HCT116 (cell line): ENCODE data around the gene DPY19L3. TPM values are rescaled to one million over a fixed set of nuclear protein-coding genes. Genes with fewer than 3 reads are reported as not detected.

Source experiments
- ATAC-seq: fragments of 200-7000 bp; cut with Tn5 transposase; 2 replicates; pipeline ENCODE4 v1.9.1; 2020; ENCODE audit warnings: mild to moderate bottlenecking, moderate library complexity
- BruUV-seq: library from RNA; stranded (reverse); fragments of 400-500 nt; replicated peaks from 2 replicates; lab custom pipeline; 2021; lab: Mats Ljungman, UMichigan
- CTCF ChIA-PET: fragments of 300-600 bp; sonication (Branson Sonifier 250); formaldehyde crosslinking; loops from one replicate; lab custom pipeline; 2021; ENCODE audit warnings: antibody characterized with exemption; lab: Charles Lee
- POLR2A ChIA-PET: fragments of 300-600, 350-600 bp; sonication (Branson Sonifier 250); formaldehyde crosslinking; loops from one replicate; lab custom pipeline; 2021; ENCODE audit warnings: antibody characterized with exemption; lab: Charles Lee
- RAD21 ChIA-PET, 2 experiments: fragments of 300-600 bp; sonication (Branson Sonifier 250); formaldehyde crosslinking; loops; one replicate each; lab custom pipeline; 2023; ENCODE audit warnings: low total read pairs in 2 of 2; ENCODE audit not compliant: uncharacterized antibody in 2 of 2, unreplicated experiment in 2 of 2, low non-redundant PET in 1 of 2; lab: Charles Lee
- DNase-seq: peaks from one replicate; pipeline ENCODE4 v3.0.0-alpha.2; 2010; ENCODE audit warnings: low read depth, low spot score
- H2AFZ ChIP-seq: fragments of 200-600 bp; shearing (Covaris generic), sonication (generic); 2 replicates; pipeline ENCODE4 v1.6.1; 2017; ENCODE audit warnings: low read depth, mixed run types, mixed read lengths, antibody characterized with exemption, low read length; ENCODE audit not compliant: poor library complexity, severe bottlenecking
- H3K27ac ChIP-seq: 2 replicates; pipeline ENCODE4 v1.5.1; 2012; ENCODE audit warnings: low read depth, low read length
- H3K27me3 ChIP-seq: fragments of 200-600 bp; sonication (generic); 2 replicates; pipeline ENCODE4 v1.6.1; 2016; ENCODE audit warnings: mixed run types, low read length, mixed read lengths; ENCODE audit not compliant: insufficient read depth
- H3K36me3 ChIP-seq, 2 experiments: fragments of 200-500 bp in 1 of 2; fragments of 200-600 bp in 1 of 2; sonication (Bioruptor generic) in 1 of 2; sonication (generic) in 1 of 2; 2 replicates each; pipeline versions ENCODE4 v1.5.1 to v1.6.1; 2014 to 2016; ENCODE audit warnings: low read length in 2 of 2, inconsistent platforms in 1 of 2, mixed read lengths in 1 of 2, mixed run types in 1 of 2; ENCODE audit not compliant: insufficient read depth in 2 of 2, control insufficient read depth in 1 of 2
- H3K4me1 ChIP-seq, 2 experiments: fragments of 200-600 bp in 1 of 2; sonication (generic) in 1 of 2; 2 replicates each; pipeline versions ENCODE4 v1.5.1 to v1.6.1; 2012 to 2017; ENCODE audit warnings: low read length in 2 of 2, inconsistent platforms in 1 of 2, mild to moderate bottlenecking in 1 of 2, mixed read lengths in 1 of 2, mixed run types in 1 of 2, moderate library complexity in 1 of 2; ENCODE audit not compliant: insufficient read depth in 2 of 2, control insufficient read depth in 1 of 2
- H3K4me2 ChIP-seq: fragments of 200-600 bp; sonication (generic); 2 replicates; pipeline ENCODE4 v1.6.1; 2017; ENCODE audit warnings: mixed run types, low read length, mixed read lengths
- H3K4me3 ChIP-seq, 2 experiments: fragments of 200-600 bp in 1 of 2; sonication (generic) in 1 of 2; replicated peaks in 1 of 2; 2 replicates each; pipeline ENCODE4 v1.5.1; 2011 to 2016; ENCODE audit warnings: low read length in 2 of 2, control low read depth in 1 of 2, low read depth in 1 of 2, mild to moderate bottlenecking in 1 of 2, mixed read lengths in 1 of 2, mixed run types in 1 of 2
- H3K79me2 ChIP-seq: fragments of 200-600 bp; sonication (generic); 2 replicates; pipeline ENCODE4 v1.6.1; 2017; ENCODE audit warnings: mild to moderate bottlenecking, mixed run types, low read length, moderate library complexity, mixed read lengths; ENCODE audit not compliant: insufficient read depth
- H3K9ac ChIP-seq: fragments of 200-600 bp; sonication (generic); 2 replicates; pipeline ENCODE4 v1.6.1; 2016; ENCODE audit warnings: low read length, mixed read lengths
- H3K9me2 ChIP-seq: fragments of 200-600 bp; sonication (generic), shearing (Covaris generic); 2 replicates; pipeline ENCODE4 v1.6.1; 2017; ENCODE audit warnings: mixed run types, mild to moderate bottlenecking, moderate library complexity; ENCODE audit not compliant: insufficient read depth
- H3K9me3 ChIP-seq, 2 experiments: fragments of 200-500 bp in 1 of 2; fragments of 200-600 bp in 1 of 2; sonication (Bioruptor generic) in 1 of 2; sonication (generic) in 1 of 2; 2 replicates each; pipeline ENCODE4 v1.6.1; 2014 to 2017; ENCODE audit warnings: low read length in 2 of 2, mixed read lengths in 2 of 2, inconsistent platforms in 1 of 2, low read depth in 1 of 2, mild to moderate bottlenecking in 1 of 2, mixed run types in 1 of 2, moderate library complexity in 1 of 2; ENCODE audit not compliant: control insufficient read depth in 1 of 2, insufficient read depth in 1 of 2
- H4K20me1 ChIP-seq: fragments of 200-600 bp; sonication (generic), shearing (Covaris generic); 2 replicates; pipeline ENCODE4 v1.6.1; 2017; ENCODE audit warnings: mixed run types, mild to moderate bottlenecking, moderate library complexity; ENCODE audit not compliant: insufficient read depth
- ATF3 ChIP-seq: IDR thresholded peaks from 2 replicates; pipeline ENCODE4 v1.6.1; 2012
- CBX3 ChIP-seq: IDR thresholded peaks from 2 replicates; pipeline ENCODE4 v1.6.1; 2012; ENCODE audit warnings: low read depth
- CEBPB ChIP-seq: IDR thresholded peaks from 2 replicates; pipeline ENCODE4 v1.6.1; 2012; ENCODE audit warnings: low read depth
- CTCF ChIP-seq, 3 experiments: fragments of 200-600 bp in 1 of 3; sonication (generic) in 1 of 3; IDR thresholded peaks in 2 of 3; conservative IDR thresholded peaks in 1 of 3; 2 replicates each; pipeline ENCODE4 v1.5.1; 2012 to 2017; ENCODE audit warnings: low read depth in 2 of 3, low read length in 2 of 3, antibody characterized with exemption in 1 of 3, borderline replicate concordance in 1 of 3, control low read depth in 1 of 3, mild to moderate bottlenecking in 1 of 3, mixed read lengths in 1 of 3, mixed run types in 1 of 3, moderate library complexity in 1 of 3; ENCODE audit not compliant: insufficient read depth in 1 of 3
- EGR1 ChIP-seq: IDR thresholded peaks from 2 replicates; pipeline ENCODE4 v1.6.1; 2012; ENCODE audit warnings: low read depth
- ELF1 ChIP-seq: IDR thresholded peaks from 2 replicates; pipeline ENCODE4 v1.6.1; 2012; ENCODE audit warnings: low read depth, borderline replicate concordance
- EZH2 ChIP-seq: fragments of 200-600 bp; sonication (generic); IDR thresholded peaks from 2 replicates; pipeline ENCODE4 v1.6.1; 2017; ENCODE audit warnings: antibody characterized with exemption, mixed run types
- FOSL1 ChIP-seq: IDR thresholded peaks from 2 replicates; pipeline ENCODE4 v1.6.1; 2012; ENCODE audit warnings: low read depth
- MAX ChIP-seq: IDR thresholded peaks from 2 replicates; pipeline ENCODE4 v1.6.1; 2012
- POLR2A ChIP-seq: IDR thresholded peaks from 2 replicates; pipeline ENCODE4 v1.7.0; 2011; ENCODE audit warnings: borderline replicate concordance; ENCODE audit not compliant: insufficient read depth, insufficient read length; ENCODE audit errors: extremely low read depth
- RAD21 ChIP-seq: IDR thresholded peaks from 2 replicates; pipeline ENCODE4 v1.6.1; 2012; ENCODE audit warnings: low read depth, mild to moderate bottlenecking
- REST ChIP-seq: IDR thresholded peaks from 2 replicates; pipeline ENCODE4 v1.6.1; 2012; ENCODE audit warnings: low read depth
- SIN3A ChIP-seq: IDR thresholded peaks from 2 replicates; pipeline ENCODE4 v1.6.1; 2012; ENCODE audit warnings: low read depth
- SP1 ChIP-seq: IDR thresholded peaks from 2 replicates; pipeline ENCODE4 v1.6.1; 2012; ENCODE audit warnings: low read depth
- SRF ChIP-seq: IDR thresholded peaks from 2 replicates; pipeline ENCODE4 v1.6.1; 2012; ENCODE audit warnings: low read depth
- TCF7L2 ChIP-seq: IDR thresholded peaks from 2 replicates; pipeline ENCODE4 v1.7.0; 2011; ENCODE audit warnings: borderline replicate concordance, inconsistent platforms; ENCODE audit not compliant: insufficient read depth, insufficient read length; ENCODE audit errors: extremely low read depth
- YY1 ChIP-seq: IDR thresholded peaks from 2 replicates; pipeline ENCODE4 v1.6.1; 2011; ENCODE audit warnings: low read length, low read depth, moderate library complexity, mild to moderate bottlenecking; ENCODE audit not compliant: insufficient replicate concordance; ENCODE audit errors: extremely low read depth
- ZBTB33 ChIP-seq: IDR thresholded peaks from 2 replicates; pipeline ENCODE4 v1.6.1; 2011; ENCODE audit warnings: mild to moderate bottlenecking, low read length, moderate library complexity; ENCODE audit not compliant: insufficient replicate concordance; ENCODE audit errors: extremely low read depth
- ZFX ChIP-seq: fragments of 450-650 bp; IDR thresholded peaks from 2 replicates; pipeline ENCODE4 v1.6.1; 2017
- ZNF274 ChIP-seq: fragments of 200-500 bp; sonication (Bioruptor generic); IDR thresholded peaks from 2 replicates; pipeline ENCODE4 v1.6.1; 2014; ENCODE audit warnings: mild to moderate bottlenecking, low read depth, low read length, inconsistent platforms
- intact Hi-C: fragments of 100-400 bp; cut with micrococcal nuclease; formaldehyde crosslinking; loops from 2 replicates; pipeline ENCODE4 v1.10.0; 2022
- total RNA-seq: library from RNA; stranded (reverse); gene quantifications from one replicate; pipeline ENCODE4 v1.2.1, GENCODE V29; 2021; ENCODE audit not compliant: unreplicated experiment

Gene DPY19L3
- total RNA-seq, 1 experiment from 2014 or later: 14.5 TPM

- no peaks in the 10 kb centered on the region for H3K9me2 ChIP-seq
- no peak for ATAC-seq
- DNase-seq: no peak
- POLR2A ChIA-PET: no interaction called here
- H3K27ac ChIP-seq: no peak overlapping the region
- CTCF ChIA-PET: no interaction called here
- BruUV-seq: no TSS peak
- no peaks in the 10 kb centered on the region for H3K4me1 ChIP-seq
- H3K9ac ChIP-seq: no peak overlapping the region
- intact Hi-C loops: no loop called here
- TF ChIP-seq MAX (no peak), CBX3 (no peak), REST (no peak), ZFX (no peak), SP1 (no peak), TCF7L2 (no peak), ELF1 (no peak), CEBPB (no peak), ATF3 (no peak), SIN3A (no peak), POLR2A (no peak), ZNF274 (no peak), ZBTB33 (no peak), RAD21 (no peak), FOSL1 (no peak), EGR1 (no peak), YY1 (no peak), SRF (no peak), EZH2 (no peak), CTCF (IDR thresholded peaks at IDR 0.05 in 2 of 3, conservative IDR thresholded peaks at IDR 0.05 in 1 of 3; ENCODE audit: borderline replicate concordance in 1 of 3, insufficient read depth in 1 of 3, low read depth in 2 of 3, low read length in 2 of 3) (no peak)
- TF ChIP-seq, all 23 proteins: peak for 0
- RAD21 ChIA-PET: no interaction called here
- Histone ChIP-seq H4K20me1 (no peaks in the 10 kb centered on the region), H3K27me3 (no peaks in the 10 kb centered on the region), H3K4me2 (no peak overlapping the region), H3K9me3 (no peaks in the 10 kb centered on the region), H2AFZ (no peak overlapping the region), H3K79me2 (no peaks in the 10 kb centered on the region), H3K4me3 (no peak overlapping the region), H3K36me3 (no peaks in the 10 kb centered on the region)
Measured at GRCh38 chr19:32471095-32471494, 65.5 kb downstream of the DPY19L3 start.
